Uterus (tissue), 2 donors: ENCODE data around the gene ABCG2.

Source experiments
- CTCF ChIP-seq, 4 experiments: fragments of 200-600 bp in 2 of 4; fragments of 450-650 bp in 2 of 4; sonication (generic) in 2 of 4; IDR thresholded peaks; one replicate each; pipeline ENCODE4 v1.5.1; 2016 to 2019; ENCODE audit warnings: antibody characterized with exemption in 4 of 4, mild to moderate bottlenecking in 2 of 4, moderate library complexity in 1 of 4
- POLR2A ChIP-seq, 2 donors: fragments of 450-650 bp; IDR thresholded peaks; one replicate each; pipeline ENCODE4 v1.6.1; 2016; ENCODE audit warnings: antibody characterized with exemption in 2 of 2, mild to moderate bottlenecking in 1 of 2, moderate library complexity in 1 of 2

DNA sequence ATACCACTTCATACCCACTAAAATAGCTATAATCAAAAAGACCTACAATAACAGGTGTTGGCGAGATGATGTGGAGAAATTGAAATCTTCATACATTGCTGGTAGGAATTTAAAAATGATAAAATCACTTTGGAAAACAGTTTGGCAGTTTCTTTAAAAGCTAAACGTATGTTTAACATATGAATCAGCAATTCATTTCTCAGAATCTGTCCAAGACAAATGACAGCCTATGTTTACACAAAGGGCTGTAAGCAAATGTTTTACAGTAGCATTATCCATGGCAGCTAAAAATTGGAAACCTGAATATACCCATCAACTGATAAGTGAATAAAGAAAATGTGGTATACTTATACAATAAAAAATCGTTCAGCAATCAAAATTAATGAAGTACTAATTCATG, 33.0 kb upstream of the ABCG2 start:
- TF ChIP-seq CTCF (IDR thresholded peaks at IDR 0.05) (no peak), POLR2A (IDR thresholded peaks at IDR 0.05) (no peak)
